Astrocyte (in vitro differentiated cells and primary cell): ENCODE results near the gene ATXN10.

Source experiments
- CTCF ChIP-seq: IDR thresholded peaks from 2 replicates; pipeline ENCODE4 v1.5.1; 2011; ENCODE audit warnings: low read depth, mild to moderate bottlenecking, inconsistent platforms, low read length, moderate library complexity; ENCODE audit not compliant: insufficient read depth
- EZH2 ChIP-seq: IDR thresholded peaks from 2 replicates; pipeline ENCODE4 v1.6.1; 2012; ENCODE audit warnings: mild to moderate bottlenecking, low read length, inconsistent platforms; ENCODE audit not compliant: insufficient read depth

GRCh38 chr22:45885171-45885840 lies 213.7 kb downstream of the ATXN10 start:
- TF ChIP-seq CTCF (no peak), EZH2 (no peak)
